BJ (cell line): ENCODE measurements around the gene ELAVL1. TPM values are rescaled to one million over a fixed set of nuclear protein-coding genes. Genes with fewer than 3 reads are reported as not detected.
"Not testable (repeated sequence)": the region's sequence is repeated elsewhere in the genome, so short reads cannot be mapped to it uniquely, and the experiment has no call there.

Experiments
- CTCF ChIA-PET: fragments of 350-600 bp; formaldehyde crosslinking; extraction: SDS; loops from one replicate; lab custom pipeline; 2021; ENCODE audit warnings: antibody characterized with exemption, inconsistent platforms; lab: Yijun Ruan, JAX
- POLR2A ChIA-PET: fragments of 300-600 bp; sonication (Branson Sonifier 250); formaldehyde crosslinking; extraction: SDS; loops from one replicate; lab custom pipeline; 2021; ENCODE audit warnings: antibody characterized with exemption; lab: Charles Lee
- DNase-seq: peaks from one replicate; pipeline ENCODE4 v3.0.0-alpha.2; 2011; ENCODE audit warnings: low read depth
- H3K27me3 ChIP-seq: 2 replicates; pipeline ENCODE4 v1.6.0; 2011; ENCODE audit warnings: low read length; ENCODE audit not compliant: control insufficient read depth, insufficient read depth
- H3K36me3 ChIP-seq: 2 replicates; pipeline ENCODE4 v1.5.1; 2011; ENCODE audit warnings: low read length; ENCODE audit not compliant: control insufficient read depth, insufficient read depth
- H3K4me3 ChIP-seq: 2 replicates; pipeline ENCODE4 v1.5.1; 2011; ENCODE audit warnings: low read depth, mild to moderate bottlenecking, control low read depth, low read length
- CTCF ChIP-seq: IDR thresholded peaks from 2 replicates; pipeline ENCODE4 v1.5.1; 2011; ENCODE audit warnings: low read depth, mild to moderate bottlenecking, control low read depth, inconsistent platforms, low read length, moderate library complexity; ENCODE audit not compliant: insufficient read depth
- polyA plus RNA-seq: library from polyadenylated mRNA; depleted of rRNA; stranded (reverse); fragments of >200 nt; gene quantifications from 2 replicates; pipeline ENCODE4 v1.2.3, GENCODE V29; 2011

ELAVL1 gene
- polyA plus RNA-seq, 1 experiment, result 41.2 TPM

GRCh38 chr19:7918615-7919421 is 86.6 kb downstream of the ELAVL1 start:
- Histone ChIP-seq H3K4me3 (no peak overlapping the region), H3K27me3 (no peaks in the 10 kb centered on the region), H3K36me3 (peaks cover 9% of the 10 kb centered on the region)
- no peak for DNase-seq
- CTCF ChIA-PET, result interaction anchor here (1.1 to 7.1 kb wide), 9 partner anchors 8 to 65 kb away, joined by 3 to 29 read pairs (median 10); partner anchors contain the start of genes CTXN1 and TIMM44
- POLR2A ChIA-PET, result interaction anchor here (1.1 kb wide), 1 partner anchor 15 kb away, joined by 3 read pairs; the partner anchor contains the start of gene MAP2K7
- TF ChIP-seq CTCF, result no peak

- not testable (repeated sequence) for H3K36me3 ChIP-seq
- peak overlapping the region; percentile 49 for H3K4me3 ChIP-seq
- CTCF ChIA-PET, result interaction anchor here (0.8 to 7.1 kb wide), 11 partner anchors 8 to 346 kb away, joined by 3 to 29 read pairs (median 5); partner anchors contain the start of genes CTXN1 and TIMM44
Measured at GRCh38 chr19:7918062-7918614, 87.3 kb downstream of the ELAVL1 start.

GRCh38 chr19:7917267-7918061 is 88.0 kb downstream of the ELAVL1 start:
- ChIA-PET POLR2A (no interaction called here), CTCF (interaction anchor here (0.8 to 7.1 kb wide), 14 partner anchors 8 to 346 kb away, joined by 3 to 29 read pairs (median 4); partner anchors contain the start of genes CTXN1 and TIMM44)
- TF ChIP-seq CTCF, result peak; percentile 62
- no peak for DNase-seq
- Histone ChIP-seq H3K27me3 (no peaks in the 10 kb centered on the region), H3K36me3 (peaks cover 7% of the 10 kb centered on the region), H3K4me3 (peak overlapping the region; percentile 49)

More at GRCh38 chr19:7918062-7918614, 87.3 kb downstream of the ELAVL1 start:
- H3K27me3 ChIP-seq, DNase-seq, POLR2A ChIA-PET: not testable (repeated sequence)

- ChIA-PET POLR2A (no interaction called here), CTCF (interaction anchor here (0.8 to 1.4 kb wide), 4 partner anchors 9 to 332 kb away, joined by 3 read pairs; no protein-coding TSS in a partner anchor)
- peak overlapping the region; percentile 49 for H3K4me3 ChIP-seq
Measured at GRCh38 chr19:7916955-7917266, 88.5 kb downstream of the ELAVL1 start.

More at GRCh38 chr19:7916955-7917266, 88.5 kb downstream of the ELAVL1 start:
- TF ChIP-seq CTCF, result no peak
- no peaks in the 10 kb centered on the region for H3K27me3 ChIP-seq
- H3K36me3 ChIP-seq, result peaks cover 6% of the 10 kb centered on the region
- no peak for DNase-seq
